Uterus (tissue), 2 donors: ENCODE results near the gene PITRM1.

Experiments
- CTCF ChIP-seq, 4 experiments: fragments of 200-600 bp in 2 of 4; fragments of 450-650 bp in 2 of 4; sonication (generic) in 2 of 4; IDR thresholded peaks; one replicate each; pipeline ENCODE4 v1.5.1; 2016 to 2019; ENCODE audit warnings: antibody characterized with exemption in 4 of 4, mild to moderate bottlenecking in 2 of 4, moderate library complexity in 1 of 4
- POLR2A ChIP-seq, 2 donors: fragments of 450-650 bp; IDR thresholded peaks; one replicate each; pipeline ENCODE4 v1.6.1; 2016; ENCODE audit warnings: antibody characterized with exemption in 2 of 2, mild to moderate bottlenecking in 1 of 2, moderate library complexity in 1 of 2

- TF ChIP-seq CTCF (IDR thresholded peaks at IDR 0.05), result no peak
- no peak for TF ChIP-seq POLR2A (IDR thresholded peaks at IDR 0.05)
These were observed 73.1 kb downstream of the PITRM1 start for GRCh38 chr10:3099291-3100092.
